Measurements from ENCODE around the gene ARL5A.

ARL5A gene

GRCh38 chr2:151860210-151860609 lies 32.0 kb upstream of the ARL5A start:
- no peak overlapping the region for H3K27ac ChIP-seq
- TF ChIP-seq CTCF (IDR thresholded peaks at IDR 0.05): no peak
- TF ChIP-seq ZFX (IDR thresholded peaks at IDR 0.05; ENCODE audit: borderline replicate concordance): no peak

GRCh38 chr2:151857650-151858049 lies 29.4 kb upstream of the ARL5A start:
- no peak for TF ChIP-seq ZFX (IDR thresholded peaks at IDR 0.05; ENCODE audit: borderline replicate concordance)
- no peak overlapping the region for H3K27ac ChIP-seq

DNA sequence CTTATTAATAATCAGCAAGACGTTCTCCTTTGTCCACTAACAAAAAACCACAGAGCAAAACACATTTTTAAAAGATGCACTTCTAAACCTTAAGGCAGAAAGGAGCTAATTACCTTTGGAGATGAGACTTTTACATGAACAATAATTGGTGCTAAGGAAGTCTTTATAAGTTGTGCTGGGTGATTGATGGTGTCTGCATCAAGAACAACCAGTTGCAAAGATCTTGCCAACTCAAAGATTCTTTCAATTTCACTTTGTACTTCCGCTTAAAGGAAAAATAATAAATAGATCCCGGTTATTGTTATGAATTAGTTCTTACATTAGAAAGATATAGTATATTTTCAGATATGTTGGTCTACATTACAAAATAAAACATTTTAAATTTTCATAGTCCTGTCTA lies 26.9 kb upstream of the ARL5A start:
- TF ChIP-seq ZFX (IDR thresholded peaks at IDR 0.05; ENCODE audit: borderline replicate concordance) (no peak), CTCF (IDR thresholded peaks at IDR 0.05) (no peak)
- H3K27ac ChIP-seq: no peak overlapping the region

- no peak overlapping the region for H3K27ac ChIP-seq
- TF ChIP-seq ZFX (IDR thresholded peaks at IDR 0.05; ENCODE audit: borderline replicate concordance) (no peak), CTCF (IDR thresholded peaks at IDR 0.05) (no peak)
These were observed 25.0 kb upstream of the ARL5A start for GRCh38 chr2:151853070-151853758.

- H3K27ac ChIP-seq: no peak overlapping the region
- no peak for TF ChIP-seq ZFX (IDR thresholded peaks at IDR 0.05; ENCODE audit: borderline replicate concordance)
- TF ChIP-seq CTCF (IDR thresholded peaks at IDR 0.05): no peak
These were observed 24.2 kb upstream of the ARL5A start for GRCh38 chr2:151852260-151853069.

- TF ChIP-seq CTCF (IDR thresholded peaks at IDR 0.05) (no peak), ZFX (IDR thresholded peaks at IDR 0.05; ENCODE audit: borderline replicate concordance) (no peak)
- H3K27ac ChIP-seq: no peak overlapping the region
These were observed 23.5 kb upstream of the ARL5A start for GRCh38 chr2:151851761-151852160.

GRCh38 chr2:151849413-151850010 lies 21.3 kb upstream of the ARL5A start:
- no peak overlapping the region for H3K27ac ChIP-seq
- TF ChIP-seq CTCF (IDR thresholded peaks at IDR 0.05) (no peak), ZFX (IDR thresholded peaks at IDR 0.05; ENCODE audit: borderline replicate concordance) (no peak)

All from 22Rv1 (cell line).